Upper lobe of right lung (tissue), 1 donor: Measurements from ENCODE around the gene NMT1. TPM values are rescaled to one million over a fixed set of nuclear protein-coding genes. Genes with fewer than 3 reads are reported as not detected.
"Not testable (repeated sequence)": the region's sequence is repeated elsewhere in the genome, so short reads cannot be mapped to it uniquely, and the experiment has no call there.

ENCODE experiments used
- ATAC-seq: fragments of 200-7000 bp; cut with Tn5 transposase; one replicate; pipeline ENCODE4 v1.9.1; 2020; ENCODE audit warnings: mild to moderate bottlenecking, moderate library complexity
- DNase-seq: peaks from one replicate; pipeline ENCODE4 v3.0.0-alpha.2; 2020
- H3K27ac ChIP-seq: fragments of 200-600 bp; one replicate; pipeline ENCODE4 v1.8.0; 2022
- H3K27me3 ChIP-seq: fragments of 200-600 bp; one replicate; pipeline ENCODE4 v1.8.0; 2022; ENCODE audit warnings: mild to moderate bottlenecking
- H3K36me3 ChIP-seq: fragments of 200-600 bp; one replicate; pipeline ENCODE4 v1.8.0; 2022
- H3K4me1 ChIP-seq: fragments of 200-600 bp; one replicate; pipeline ENCODE4 v1.8.0; 2022
- H3K4me3 ChIP-seq: fragments of 200-600 bp; one replicate; pipeline ENCODE4 v1.8.0; 2022; ENCODE audit warnings: mild to moderate bottlenecking
- H3K9me3 ChIP-seq: fragments of 200-600 bp; one replicate; pipeline ENCODE4 v1.8.0; 2022
- CTCF ChIP-seq: fragments of 200-600 bp; IDR thresholded peaks from one replicate; pipeline ENCODE4 v1.8.0; 2022; ENCODE audit warnings: antibody characterized with exemption
- intact Hi-C: fragments of 100-400 bp; cut with DNase I; formaldehyde crosslinking; loops from one replicate; pipeline ENCODE4 v1.11.0; 2022
- total RNA-seq: library from RNA; stranded (reverse); fragmentation: NEBNext Ultra II Directional; extraction: Animal tissue kit (Norgen Biotek cat#: 25700); gene quantifications from one replicate; pipeline ENCODE4 v1.2.1, GENCODE V29; 2021
- donor health status: DM: no; HTN: yes; CAD: no; lungs with severe emphysema.

The NMT1 gene
- total RNA-seq, 1 donor from 2014 or later = 107 TPM

DNA sequence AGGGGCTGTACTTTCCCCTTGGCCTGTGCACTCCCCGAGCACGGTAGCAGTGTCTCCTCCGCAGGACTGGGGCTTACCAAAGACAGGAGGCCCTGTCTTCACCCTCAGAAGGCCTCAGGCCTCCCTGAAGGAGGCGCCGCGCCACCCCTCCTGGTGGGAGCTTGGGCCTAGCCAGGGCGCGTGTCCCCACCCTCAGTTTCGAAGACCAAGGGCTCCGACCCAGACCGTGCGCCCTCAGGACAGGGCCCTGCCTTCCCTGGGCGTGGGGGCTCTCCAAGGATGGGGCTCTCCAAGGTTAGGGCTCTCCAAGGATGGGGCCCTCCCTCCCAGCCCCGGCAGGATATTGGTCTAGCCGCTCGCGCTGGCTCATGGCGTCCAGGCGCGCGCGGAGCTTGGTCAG lies 59.4 kb downstream of the NMT1 start:
- TF ChIP-seq CTCF = no peak
- Histone ChIP-seq H3K9me3 (no peaks in the 10 kb centered on the region), H3K4me3 (no peak overlapping the region), H3K27me3 (no peaks in the 10 kb centered on the region), H3K4me1 (peaks cover 22% of the 10 kb centered on the region), H3K27ac (no peak overlapping the region), H3K36me3 (no peaks in the 10 kb centered on the region)
- intact Hi-C loops = no loop called here
- DNase-seq = no peak
- no peak for ATAC-seq

DNA sequence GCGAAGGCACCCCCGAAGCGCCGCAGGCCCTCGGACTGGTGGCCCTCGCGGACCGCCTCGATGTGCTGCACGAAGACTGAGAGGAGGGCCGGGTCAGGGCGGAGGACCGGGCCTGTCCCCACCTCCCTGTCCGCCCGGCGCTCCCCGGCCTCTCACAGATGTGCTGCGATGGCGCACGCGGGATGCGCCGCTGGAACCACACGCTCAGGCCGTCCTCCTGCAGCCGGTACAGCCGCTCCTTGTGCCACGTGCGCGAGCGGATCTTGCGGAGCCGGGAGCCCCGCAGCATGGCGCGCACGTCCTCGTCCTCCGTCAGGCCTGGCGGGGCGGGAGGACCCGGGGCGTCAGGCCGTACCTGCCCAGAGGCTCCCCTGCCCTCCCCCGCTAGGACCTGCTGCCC lies 59.9 kb downstream of the NMT1 start:
- Histone ChIP-seq H3K4me1 (peaks cover 22% of the 10 kb centered on the region), H3K36me3 (no peaks in the 10 kb centered on the region), H3K27me3 (no peaks in the 10 kb centered on the region), H3K4me3 (no peak overlapping the region), H3K9me3 (no peaks in the 10 kb centered on the region), H3K27ac (no peak overlapping the region)
- no peak for DNase-seq
- no peak for ATAC-seq
- no peak for TF ChIP-seq CTCF
- intact Hi-C loops = no loop called here

DNA sequence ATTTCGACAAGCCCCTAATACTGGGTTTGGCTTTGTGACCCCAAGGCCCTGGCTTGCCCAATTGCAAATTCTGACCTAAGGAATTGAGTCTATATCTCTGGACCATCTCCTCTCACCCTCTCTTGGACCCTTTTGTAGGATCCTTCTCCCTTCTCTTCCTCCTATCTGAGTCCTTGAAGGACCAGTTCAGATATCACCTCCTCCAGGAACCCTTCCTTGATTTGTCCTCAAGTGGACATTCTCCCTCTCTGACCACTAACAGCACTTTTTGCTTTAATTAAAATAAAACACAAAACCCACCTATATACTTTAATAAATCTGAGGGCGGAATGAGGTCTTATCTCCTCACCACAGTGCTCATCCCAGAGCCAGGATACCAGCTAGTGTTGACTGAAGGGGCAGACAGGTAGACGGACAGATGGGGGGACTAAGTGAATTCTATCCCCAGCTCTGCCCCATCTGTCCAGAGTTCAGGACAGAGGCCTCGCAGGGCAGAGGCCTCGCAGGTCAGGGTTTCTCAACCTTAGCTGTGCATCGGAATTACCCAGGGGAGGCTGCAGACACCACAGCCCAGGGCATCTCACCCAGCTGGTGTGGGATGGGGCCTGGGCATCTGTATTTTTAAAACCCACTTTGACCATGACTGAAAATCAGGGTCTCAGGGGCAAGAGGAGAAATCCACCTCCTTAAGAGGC lies 62.1 kb downstream of the NMT1 start:
- Histone ChIP-seq H3K27ac (peak overlapping the region; percentile 30), H3K4me1 (peaks cover 35% of the 10 kb centered on the region), H3K36me3 (no peaks in the 10 kb centered on the region), H3K9me3 (no peaks in the 10 kb centered on the region), H3K27me3 (no peaks in the 10 kb centered on the region), H3K4me3 (no peak overlapping the region)
- intact Hi-C loops = no loop called here
- ATAC-seq = no peak
- TF ChIP-seq CTCF = no peak
- DNase-seq = no peak

GRCh38 chr17:45123930-45124796 lies 63.0 kb downstream of the NMT1 start:
- intact Hi-C loops = no loop called here
- Histone ChIP-seq H3K4me1 (peaks cover 44% of the 10 kb centered on the region), H3K4me3 (no peak overlapping the region), H3K36me3 (no peaks in the 10 kb centered on the region), H3K27ac (peak overlapping the region; percentile 78), H3K9me3 (no peaks in the 10 kb centered on the region), H3K27me3 (no peaks in the 10 kb centered on the region)
- TF ChIP-seq CTCF = no peak
- ATAC-seq = peak; percentile 65
- DNase-seq = no peak

DNA sequence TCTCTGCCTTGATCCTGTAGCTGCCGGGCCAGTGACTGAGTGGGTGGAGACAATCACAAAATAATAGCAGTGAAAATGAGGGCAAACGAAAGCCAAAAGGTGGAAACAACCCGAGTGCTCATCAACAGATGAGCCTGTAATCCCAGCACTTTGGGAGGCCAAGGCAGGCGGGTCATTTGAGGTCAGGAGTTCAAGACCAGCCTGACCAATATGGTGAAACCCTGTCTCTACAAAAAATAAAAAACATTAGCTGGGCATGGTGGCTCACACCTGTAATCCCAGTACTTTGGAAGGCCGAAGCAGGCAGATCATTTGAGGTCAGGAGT lies 63.6 kb downstream of the NMT1 start:
- DNase-seq, H3K27me3 ChIP-seq, H3K9me3 ChIP-seq, H3K4me3 ChIP-seq, intact Hi-C loops, H3K36me3 ChIP-seq, ATAC-seq: not testable (repeated sequence)
- Histone ChIP-seq H3K27ac (peak overlapping the region; percentile 78), H3K4me1 (peaks cover 47% of the 10 kb centered on the region)

GRCh38 chr17:45125509-45125908 lies 64.4 kb downstream of the NMT1 start:
- H3K36me3 ChIP-seq = no peaks in the 10 kb centered on the region
- H3K9me3 ChIP-seq = no peaks in the 10 kb centered on the region
- H3K27ac ChIP-seq = no peak overlapping the region
- no peak overlapping the region for H3K4me3 ChIP-seq
- TF ChIP-seq CTCF = no peak
- DNase-seq (no peak), ATAC-seq (no peak)
- intact Hi-C loops = no loop called here
- peaks cover 48% of the 10 kb centered on the region for H3K4me1 ChIP-seq
- no peaks in the 10 kb centered on the region for H3K27me3 ChIP-seq
